ENCODE measurements around the gene RNF11.
A peak's percentile ranks its signal among the peaks of the same experiment; 100 is the strongest.

The RNF11 gene

DNA sequence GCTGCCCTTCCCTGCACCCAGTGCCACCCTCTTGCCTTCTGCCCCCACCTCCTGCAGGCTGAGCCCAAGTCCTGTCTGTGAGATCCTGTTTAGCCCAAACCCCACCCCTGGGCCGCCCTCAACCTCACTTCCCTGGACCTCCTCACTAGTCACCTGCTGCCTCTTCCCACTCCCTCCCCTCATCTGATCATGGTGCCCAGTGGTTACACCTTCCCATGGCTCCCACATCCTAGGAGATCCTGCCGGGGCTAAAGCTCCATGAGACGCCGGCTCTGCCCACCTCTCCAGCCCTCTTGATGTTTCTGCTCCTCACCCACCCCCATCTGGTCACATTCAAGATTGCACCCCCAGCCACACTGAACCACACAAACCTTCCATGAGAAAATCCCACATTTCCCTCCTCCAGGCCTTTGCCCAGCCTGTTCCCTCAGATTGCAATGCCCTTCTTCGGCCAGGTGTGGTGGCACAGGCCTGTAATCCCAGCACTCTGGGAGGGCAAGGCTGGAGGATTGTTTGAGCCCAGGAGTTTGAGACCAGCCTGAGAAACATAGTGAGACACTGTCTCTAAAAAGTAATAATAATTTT is 77.3 kb downstream of the RNF11 start:
- DNase-seq (ENCODE audit: low read depth, low spot score): peak; percentile 40

DNA sequence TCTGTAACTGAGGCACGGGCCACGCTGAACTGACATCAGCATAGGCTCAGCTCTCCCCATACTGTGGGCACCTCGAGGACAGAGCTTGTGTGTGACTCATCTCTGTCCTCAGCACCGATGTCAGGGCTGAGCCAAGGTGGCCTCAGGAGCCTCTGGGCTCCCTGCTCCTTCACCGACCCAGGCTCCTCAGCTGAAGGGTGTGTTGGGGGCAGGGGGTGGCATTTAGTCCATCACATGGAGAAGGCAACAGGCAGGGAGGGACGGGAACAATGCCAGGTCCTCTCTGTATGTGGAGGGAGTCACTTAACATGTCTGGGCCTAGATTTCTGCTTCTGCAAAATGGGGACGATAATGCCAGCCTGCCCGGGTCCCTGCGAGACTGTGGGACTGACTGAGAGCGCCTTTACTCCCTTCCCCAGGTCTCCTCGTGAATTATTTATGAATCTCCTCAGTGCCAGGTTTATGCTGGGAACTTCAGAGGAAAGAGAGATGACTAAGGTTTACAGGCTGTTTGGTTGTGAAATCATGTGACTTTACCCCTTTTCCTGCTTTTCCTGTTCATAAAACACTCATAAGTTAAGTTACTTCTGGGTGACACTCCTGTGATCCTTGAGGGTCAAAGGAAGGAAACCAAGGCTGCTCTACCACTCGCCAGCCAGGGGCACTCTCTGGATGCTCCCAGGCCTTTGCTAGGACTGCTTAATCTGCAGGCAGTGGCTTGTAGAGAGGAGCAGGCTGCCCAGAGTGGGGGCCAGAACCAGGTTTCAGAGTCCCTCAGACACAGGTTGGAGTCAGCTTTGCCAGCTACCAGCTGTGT is 78.1 kb downstream of the RNF11 start:
- DNase-seq (ENCODE audit: low read depth, low spot score): no peak

DNA sequence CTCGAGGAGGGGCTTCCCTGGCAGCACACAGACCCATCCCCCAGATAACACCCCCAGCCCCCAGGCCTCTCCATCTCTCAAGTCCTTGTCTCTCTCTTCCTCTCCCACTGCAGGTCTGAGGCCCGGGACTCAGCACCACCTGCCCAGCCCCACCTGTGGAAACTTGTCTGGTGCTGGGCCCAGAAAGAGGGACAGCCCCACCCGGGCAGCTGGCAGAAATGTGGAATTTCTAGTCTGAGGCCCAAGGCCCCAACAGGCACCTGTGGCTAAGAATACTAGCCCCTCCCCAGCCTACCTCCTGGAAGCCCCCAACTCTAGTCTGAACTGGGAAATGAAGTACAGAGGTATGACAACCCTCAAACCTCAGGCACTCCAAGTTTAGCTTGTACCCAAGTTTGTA is 78.9 kb downstream of the RNF11 start:
- DNase-seq (ENCODE audit: low read depth, low spot score): no peak

DNA sequence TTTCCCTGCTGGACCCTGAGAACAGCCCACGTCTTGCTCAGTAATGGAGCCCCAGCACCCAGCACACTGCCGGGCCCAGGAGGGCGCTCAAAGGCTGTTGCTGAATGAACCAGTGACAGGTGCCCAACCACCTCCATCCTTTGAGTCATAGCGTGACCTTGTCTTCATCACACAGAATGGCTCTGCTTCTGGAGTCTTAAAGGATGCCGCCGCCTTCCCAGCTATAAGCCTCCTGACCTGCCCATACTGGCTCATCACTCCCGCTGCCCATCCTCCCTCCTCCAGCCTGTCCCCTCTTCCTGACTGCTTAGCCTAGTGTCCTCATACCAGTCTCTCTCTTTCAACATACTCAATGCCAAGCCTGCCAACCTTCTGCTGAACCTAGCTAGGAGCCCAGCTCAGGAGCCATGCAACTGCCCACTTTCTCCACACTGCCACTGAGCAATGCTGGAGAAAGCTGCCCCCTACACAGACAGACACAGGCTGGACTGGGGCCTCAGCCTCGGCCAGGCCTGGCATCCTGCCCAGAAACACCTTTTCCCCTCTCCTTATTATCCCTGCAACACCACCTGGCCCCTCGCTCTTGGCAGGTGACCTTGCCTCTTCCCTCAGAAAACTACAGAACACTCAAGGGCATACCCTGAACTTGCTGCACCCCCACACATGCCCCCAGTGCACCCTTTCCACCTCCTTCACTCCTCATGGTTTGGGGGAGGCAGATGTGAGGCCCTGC is 80.2 kb downstream of the RNF11 start:
- DNase-seq (ENCODE audit: low read depth, low spot score): no peak

DNA sequence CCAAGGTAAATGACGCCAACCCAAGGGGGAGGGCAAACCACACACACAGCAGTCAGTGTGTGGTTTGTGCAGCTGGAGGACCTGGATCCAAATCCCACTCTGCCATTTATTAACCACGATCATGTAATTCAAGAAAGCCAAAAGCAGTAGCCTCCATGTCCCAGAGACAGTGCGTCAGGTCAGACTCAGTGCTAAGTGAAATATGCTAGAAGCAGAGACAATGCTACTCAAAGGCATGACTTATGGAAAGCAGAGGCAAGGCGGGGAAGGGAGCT is 80.7 kb downstream of the RNF11 start:
- DNase-seq (ENCODE audit: low read depth, low spot score): no peak

DNA sequence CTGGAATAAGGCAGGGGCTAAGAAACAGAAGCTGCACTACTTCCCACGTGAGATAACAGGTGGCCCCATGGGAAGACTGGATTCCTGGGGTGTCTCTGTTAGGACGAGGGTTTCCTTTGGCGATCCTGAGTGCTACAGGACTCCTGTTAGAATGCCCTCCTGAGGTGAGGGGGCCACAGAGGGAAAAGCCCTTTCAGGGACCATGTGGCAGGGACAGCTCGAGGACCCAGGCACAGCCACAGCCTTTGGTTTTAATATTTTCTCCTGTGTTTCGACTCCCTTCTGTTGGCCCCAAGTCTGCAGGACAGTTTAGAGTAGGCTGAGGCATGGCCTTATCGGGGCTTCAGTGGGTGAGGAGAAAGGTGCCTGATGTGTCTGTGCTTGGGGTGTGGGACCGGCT is 81.7 kb downstream of the RNF11 start:
- DNase-seq (ENCODE audit: low read depth, low spot score): no peak

DNA sequence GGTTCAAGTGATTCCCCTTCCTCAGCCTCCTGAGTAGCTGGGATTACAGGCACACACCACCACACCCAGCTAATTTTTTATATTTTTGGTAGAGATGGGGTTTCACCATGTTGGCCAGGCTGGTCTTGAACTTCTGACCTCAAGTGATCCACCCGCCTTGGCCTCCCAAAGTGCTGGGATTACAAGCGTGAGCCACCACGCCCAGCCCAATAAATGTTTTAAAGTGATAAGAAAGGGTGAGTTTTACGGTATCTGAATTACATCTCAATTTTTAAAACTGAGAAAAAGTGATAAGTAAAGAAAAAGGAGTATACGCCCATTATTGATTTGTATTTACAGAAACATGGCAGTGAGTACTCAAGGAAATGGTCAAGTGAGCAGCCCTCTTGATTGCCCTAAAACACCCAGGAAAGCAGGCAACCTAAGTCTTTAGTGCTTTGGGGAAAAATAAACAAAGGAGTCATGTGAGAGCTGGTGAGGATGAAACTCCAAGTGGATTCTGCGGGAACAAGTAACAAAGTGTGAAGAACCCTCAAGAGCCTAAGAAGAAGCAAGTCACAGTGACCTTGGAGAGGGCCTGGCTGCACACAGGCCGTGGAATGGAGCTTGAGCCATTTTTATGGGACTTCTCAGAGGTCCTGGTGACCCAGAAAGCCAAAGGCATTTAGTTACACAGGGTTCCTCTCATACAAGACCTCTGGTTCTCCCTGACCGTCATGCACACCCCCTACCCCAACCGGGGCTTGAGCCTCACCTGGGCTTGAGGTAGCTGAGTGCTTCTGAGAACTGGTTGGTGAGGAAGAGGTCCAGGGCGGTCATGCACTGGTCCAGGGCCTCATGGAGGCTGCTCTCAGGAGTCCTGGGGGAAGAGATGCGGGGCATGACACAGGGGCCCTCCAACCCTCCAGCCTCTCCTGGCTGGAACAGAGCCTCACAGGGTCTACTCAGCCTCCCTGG is 85.2 kb downstream of the RNF11 start:
- no peak for DNase-seq (ENCODE audit: low read depth, low spot score)

DNA sequence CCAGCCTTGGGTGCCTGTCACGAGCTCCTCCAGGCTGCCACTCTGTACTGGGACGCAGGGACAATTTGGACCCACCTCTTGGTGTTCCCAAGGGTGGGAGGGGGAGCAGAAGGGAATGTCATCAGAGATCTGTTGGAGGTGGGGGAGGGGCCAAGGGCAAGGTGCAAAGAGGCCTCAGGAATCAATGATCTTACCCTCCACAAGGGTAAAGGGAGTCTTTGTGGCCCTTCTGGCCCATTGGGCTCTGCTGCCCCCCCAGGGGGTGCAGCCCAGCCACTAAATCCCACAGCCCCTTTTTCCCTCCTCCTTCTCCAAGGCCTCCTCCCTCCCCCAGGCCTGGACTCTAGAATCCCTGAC is 85.8 kb downstream of the RNF11 start:
- no peak for DNase-seq (ENCODE audit: low read depth, low spot score)

DNA sequence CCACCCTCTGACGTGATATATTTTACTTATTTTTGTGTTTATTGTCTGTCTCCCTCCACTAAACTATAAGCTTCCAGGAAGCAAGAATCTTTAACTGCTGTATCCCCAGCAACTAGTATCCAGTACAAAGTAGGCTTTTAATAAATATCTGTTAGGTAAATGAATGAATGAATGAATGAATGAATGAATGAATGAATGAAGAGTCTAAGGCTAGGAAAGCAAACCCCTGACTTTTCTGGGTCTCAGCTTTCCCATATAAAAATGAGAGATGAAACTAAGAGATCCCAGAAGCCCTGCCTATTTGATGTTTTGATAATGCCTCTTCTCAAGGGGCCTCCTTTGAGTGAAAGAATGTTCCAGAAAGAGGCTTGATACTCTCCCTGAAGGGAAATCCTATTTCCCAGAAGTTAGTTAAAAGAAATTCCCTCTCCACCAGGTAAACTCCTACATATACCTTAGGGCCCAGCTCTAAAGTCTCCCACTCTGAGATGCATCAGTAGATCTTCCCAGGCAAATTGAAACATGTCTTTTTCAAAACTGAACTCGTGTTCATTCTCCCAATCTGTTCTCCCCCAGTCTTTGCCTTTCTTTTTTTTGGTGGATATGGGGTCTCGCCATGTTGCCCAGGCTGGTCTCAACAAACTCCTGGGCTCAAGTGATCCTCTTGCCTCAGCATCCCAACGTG is 86.5 kb downstream of the RNF11 start:
- DNase-seq (ENCODE audit: low read depth, low spot score): no peak
